ENCODE data around the gene ZSWIM6.

DNA sequence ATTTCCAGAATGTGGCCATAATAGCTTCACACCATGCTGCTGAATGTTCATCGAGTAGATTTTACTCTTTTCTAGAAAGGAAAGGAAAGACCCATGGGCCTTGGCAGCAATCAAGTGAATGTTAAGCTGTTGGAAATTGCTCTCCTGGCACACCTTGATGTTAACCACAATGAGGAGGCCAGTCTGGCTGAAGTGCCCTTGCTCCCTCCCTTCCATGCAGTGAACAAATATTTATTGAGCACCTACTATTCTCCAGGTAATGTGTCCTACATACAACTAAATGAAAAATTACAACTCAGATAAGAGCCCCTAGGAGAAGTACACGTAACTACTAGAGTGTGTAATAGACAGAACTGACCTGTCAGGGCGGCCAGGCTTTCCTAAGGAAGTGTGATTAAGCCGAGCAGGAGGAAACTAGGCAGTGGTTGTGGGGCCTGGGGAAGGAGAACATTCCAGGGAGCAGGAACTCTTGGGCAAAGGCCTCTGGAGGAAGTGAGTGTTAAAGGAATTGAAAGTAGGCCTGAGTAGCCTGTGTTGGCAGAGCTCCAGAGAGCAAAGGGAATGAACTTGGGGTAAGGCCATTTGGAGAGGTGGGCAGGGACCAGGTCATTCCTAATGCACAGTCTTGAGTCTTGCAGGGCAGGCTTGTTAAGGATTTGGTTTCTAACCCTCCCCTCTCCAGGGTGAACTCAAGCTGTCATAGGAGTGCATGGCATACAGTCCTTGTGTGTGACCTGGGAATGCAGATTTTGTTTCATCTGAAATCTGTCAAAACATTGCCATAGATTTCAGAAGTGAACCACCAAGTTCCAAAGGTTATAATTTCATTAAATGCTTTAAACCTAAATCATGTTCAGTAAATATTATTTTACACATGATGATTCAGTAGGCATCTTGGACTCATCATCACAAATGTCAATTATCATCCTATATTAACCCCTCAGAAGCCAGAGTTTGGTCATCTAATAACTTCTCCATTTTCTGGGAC lies 9.0 kb upstream of the ZSWIM6 start:
- no peak for TF ChIP-seq EZH2 (IDR thresholded peaks at IDR 0.05; ENCODE audit: low read depth)
- no peak for TF ChIP-seq CTCF (conservative IDR thresholded peaks at IDR 0.05)
